ENCODE data around the gene RIPK4. TPM values are rescaled to one million over a fixed set of nuclear protein-coding genes. Genes with fewer than 3 reads are reported as not detected.
A peak's percentile ranks its signal among the peaks of the same experiment; 100 is the strongest.

RIPK4 gene
- total and polyA plus RNA-seq, 2 donors from 2014 or later = 11.6 to 32.6 TPM

DNA sequence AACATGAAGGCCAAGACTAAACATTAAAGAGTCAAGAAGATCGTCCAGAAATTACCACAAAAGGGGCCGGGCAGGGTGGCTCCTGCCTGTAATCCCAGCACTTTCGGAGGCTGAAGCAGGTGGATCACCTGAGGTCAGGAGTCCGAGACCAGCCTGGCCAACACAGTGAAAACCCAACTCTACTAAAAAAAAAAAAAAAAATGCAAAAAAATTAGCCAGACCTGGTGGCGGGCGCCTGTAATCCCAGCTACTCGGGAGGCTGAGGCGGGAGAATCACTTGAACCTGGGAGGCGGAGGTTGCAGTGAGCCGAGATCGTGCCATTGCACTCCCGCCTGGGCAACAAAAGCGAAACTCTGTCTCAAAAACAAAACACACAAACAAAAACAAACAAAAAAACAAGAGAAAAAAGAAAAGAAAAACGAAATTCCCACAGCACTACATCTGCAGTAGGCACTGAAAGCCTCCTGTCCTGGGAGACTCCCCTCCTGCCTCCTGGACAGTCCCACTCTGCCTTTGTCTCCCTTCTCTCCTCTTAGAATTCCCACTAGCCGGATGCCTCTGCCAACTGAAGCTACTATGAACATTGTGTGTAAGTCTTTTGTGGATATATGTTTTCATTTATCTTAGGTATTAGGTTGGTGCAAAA lies 17.7 kb upstream of the RIPK4 start:
- Histone ChIP-seq H3K9me3 (ENCODE audit: control insufficient read depth in 2 of 3, insufficient read depth in 1 of 3, low read length in 3 of 3) (no peaks in the 10 kb centered on the region), H3K4me3 (ENCODE audit: low read length in 3 of 3) (no peak overlapping the region), H3K36me3 (ENCODE audit: control insufficient read depth in 2 of 3, insufficient read depth in 3 of 3, low read length in 3 of 3) (no peaks in the 10 kb centered on the region), H3K4me1 (ENCODE audit: control insufficient read depth in 2 of 3, insufficient read depth in 2 of 3, low read depth in 1 of 3, low read length in 3 of 3) (peaks cover 0 to 4% (median 2%) of the 10 kb centered on the region in 3 donors), H3K9ac (ENCODE audit: low read length in 3 of 3) (no peak overlapping the region), H3K27me3 (ENCODE audit: control insufficient read depth, insufficient read depth, low read length) (no peaks in the 10 kb centered on the region), H3K27ac (ENCODE audit: low read depth in 2 of 2, low read length in 2 of 2) (no peak overlapping the region)
- DNase-seq = peak in 1 of 5 donors; percentile 21
- intact Hi-C loops (cut with DNase I) = no loop called here
- TF ChIP-seq, protein P1, sequence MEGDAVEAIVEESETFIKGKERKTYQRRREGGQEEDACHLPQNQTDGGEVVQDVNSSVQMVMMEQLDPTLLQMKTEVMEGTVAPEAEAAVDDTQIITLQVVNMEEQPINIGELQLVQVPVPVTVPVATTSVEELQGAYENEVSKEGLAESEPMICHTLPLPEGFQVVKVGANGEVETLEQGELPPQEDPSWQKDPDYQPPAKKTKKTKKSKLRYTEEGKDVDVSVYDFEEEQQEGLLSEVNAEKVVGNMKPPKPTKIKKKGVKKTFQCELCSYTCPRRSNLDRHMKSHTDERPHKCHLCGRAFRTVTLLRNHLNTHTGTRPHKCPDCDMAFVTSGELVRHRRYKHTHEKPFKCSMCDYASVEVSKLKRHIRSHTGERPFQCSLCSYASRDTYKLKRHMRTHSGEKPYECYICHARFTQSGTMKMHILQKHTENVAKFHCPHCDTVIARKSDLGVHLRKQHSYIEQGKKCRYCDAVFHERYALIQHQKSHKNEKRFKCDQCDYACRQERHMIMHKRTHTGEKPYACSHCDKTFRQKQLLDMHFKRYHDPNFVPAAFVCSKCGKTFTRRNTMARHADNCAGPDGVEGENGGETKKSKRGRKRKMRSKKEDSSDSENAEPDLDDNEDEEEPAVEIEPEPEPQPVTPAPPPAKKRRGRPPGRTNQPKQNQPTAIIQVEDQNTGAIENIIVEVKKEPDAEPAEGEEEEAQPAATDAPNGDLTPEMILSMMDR (IDR thresholded peaks at IDR 0.05; ENCODE audit: borderline replicate concordance, extremely low read depth, insufficient read depth) = no peak
- FAIRE-seq = no peak

DNA sequence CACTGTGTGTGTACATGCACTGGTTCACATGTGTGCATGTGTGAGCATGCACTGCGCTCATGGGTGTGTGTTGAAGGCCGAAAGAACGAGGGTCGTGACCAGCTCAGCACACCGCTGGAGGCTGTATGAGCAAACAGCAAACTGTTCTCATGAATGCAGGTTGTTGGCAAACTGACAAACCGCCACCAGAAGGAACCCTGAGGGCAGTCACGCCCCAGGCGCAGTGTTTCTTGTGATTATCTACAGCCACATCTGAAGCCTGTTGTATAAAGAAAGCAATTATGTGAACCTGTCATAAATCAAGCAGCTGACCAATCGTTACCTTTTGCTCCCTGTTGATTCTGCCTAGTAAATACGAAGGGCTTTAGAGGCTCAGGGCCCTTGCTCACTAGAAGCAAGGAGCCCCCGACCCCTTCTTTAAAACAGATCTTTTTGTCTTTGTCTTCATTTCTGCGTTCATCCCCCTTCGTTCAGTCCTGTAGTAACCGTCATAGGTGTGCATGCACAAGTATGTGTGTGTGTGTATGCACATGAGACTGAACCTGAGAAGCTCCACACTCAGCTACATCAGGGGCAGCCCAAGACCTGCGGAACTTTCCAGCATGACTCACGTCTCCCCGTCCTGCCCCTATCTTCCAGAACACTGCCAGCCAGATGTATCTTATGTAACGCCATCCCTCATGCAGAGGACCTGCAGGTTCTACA lies 16.8 kb upstream of the RIPK4 start:
- Histone ChIP-seq H3K9me3 (ENCODE audit: control insufficient read depth in 2 of 3, insufficient read depth in 1 of 3, low read length in 3 of 3) (no peaks in the 10 kb centered on the region), H3K4me1 (ENCODE audit: control insufficient read depth in 2 of 3, insufficient read depth in 2 of 3, low read depth in 1 of 3, low read length in 3 of 3) (peaks cover 0 to 4% (median 2%) of the 10 kb centered on the region in 3 donors), H3K27me3 (ENCODE audit: control insufficient read depth, insufficient read depth, low read length) (no peaks in the 10 kb centered on the region), H3K4me3 (ENCODE audit: low read length in 3 of 3) (no peak overlapping the region), H3K36me3 (ENCODE audit: control insufficient read depth in 2 of 3, insufficient read depth in 3 of 3, low read length in 3 of 3) (no peaks in the 10 kb centered on the region), H3K27ac (ENCODE audit: low read depth in 2 of 2, low read length in 2 of 2) (no peak overlapping the region), H3K9ac (ENCODE audit: low read length in 3 of 3) (no peak overlapping the region)
- DNase-seq (peak in 4 of 5 donors; percentile 65 to 76 (median 70)), FAIRE-seq (no peak)
- TF ChIP-seq, protein P1 (IDR thresholded peaks at IDR 0.05; ENCODE audit: borderline replicate concordance, extremely low read depth, insufficient read depth) = no peak
- intact Hi-C loops (cut with DNase I) = no loop called here

DNA sequence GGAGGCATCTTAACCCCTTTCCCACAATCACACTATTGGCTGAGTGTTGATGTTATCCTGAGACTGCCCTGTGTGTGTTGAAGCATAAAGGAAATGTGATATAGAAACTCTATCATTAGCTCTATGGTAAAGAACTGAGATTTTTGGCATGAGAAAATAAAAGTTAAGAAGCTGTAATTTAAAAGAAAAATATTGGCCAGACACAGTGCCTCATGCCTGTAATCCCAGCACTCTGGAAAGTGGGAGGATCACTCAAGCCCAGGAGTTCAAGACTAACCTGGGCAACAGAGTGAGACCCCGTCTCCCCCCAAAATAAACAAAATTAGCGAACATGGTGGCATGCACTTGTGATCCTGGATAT lies 14.2 kb upstream of the RIPK4 start:
- DNase-seq (peak in 2 of 5 donors; percentile 30 to 32), FAIRE-seq (no peak)
- Histone ChIP-seq H3K27me3 (ENCODE audit: control insufficient read depth, insufficient read depth, low read length) (no peaks in the 10 kb centered on the region), H3K9ac (ENCODE audit: low read length in 3 of 3) (no peak overlapping the region), H3K4me1 (ENCODE audit: control insufficient read depth in 2 of 3, insufficient read depth in 2 of 3, low read depth in 1 of 3, low read length in 3 of 3) (peaks cover 0 to 8% (median 4%) of the 10 kb centered on the region in 3 donors), H3K4me3 (ENCODE audit: low read length in 3 of 3) (no peak overlapping the region), H3K36me3 (ENCODE audit: control insufficient read depth in 2 of 3, insufficient read depth in 3 of 3, low read length in 3 of 3) (no peaks in the 10 kb centered on the region), H3K27ac (ENCODE audit: low read depth in 2 of 2, low read length in 2 of 2) (no peak overlapping the region), H3K9me3 (ENCODE audit: control insufficient read depth in 2 of 3, insufficient read depth in 1 of 3, low read length in 3 of 3) (no peaks in the 10 kb centered on the region)
- intact Hi-C loops (cut with DNase I) = no loop called here
- TF ChIP-seq, protein P1 (IDR thresholded peaks at IDR 0.05; ENCODE audit: borderline replicate concordance, extremely low read depth, insufficient read depth) = no peak
